ENCODE results near the gene ACTA1. TPM values are rescaled to one million over a fixed set of nuclear protein-coding genes. Genes with fewer than 3 reads are reported as not detected.

Gene ACTA1
- total RNA-seq, 1 experiment from 2014 or later = 0.80 TPM

DNA sequence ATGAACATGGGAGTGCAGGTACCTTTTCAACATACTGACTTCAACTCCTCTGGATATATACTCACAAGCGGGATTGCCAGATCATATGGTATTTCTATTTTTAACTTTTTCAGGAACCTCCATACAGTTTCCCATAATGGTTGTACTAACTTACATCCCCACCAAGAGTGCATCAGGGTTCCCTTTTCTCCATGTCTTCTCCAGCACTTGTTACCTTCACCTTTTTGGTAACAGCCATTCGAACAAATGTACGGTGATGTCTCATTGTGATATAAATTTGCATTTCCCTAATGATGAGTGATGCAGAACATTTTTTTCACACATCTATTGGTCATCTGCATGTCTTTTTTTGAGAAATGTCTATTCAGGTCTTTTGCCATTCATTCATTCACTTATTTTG lies 25.9 kb upstream of the ACTA1 start:
- no peaks in the 10 kb centered on the region for H3K27me3 ChIP-seq (ENCODE audit: low read length)
- no peaks in the 10 kb centered on the region for H3K9me2 ChIP-seq (replicated peaks; ENCODE audit: low read length)
- POLR2A ChIA-PET (ENCODE audit: unreplicated experiment) = no interaction called here
- CTCF ChIA-PET = no interaction called here
- H3K4me3 ChIP-seq (ENCODE audit: low read length) = no peak overlapping the region
- H3K4me1 ChIP-seq (ENCODE audit: insufficient read depth, low read length) = 0 out of 2 replicates have a peak, but pooled peaks cover 3% of the 10 kb centered on the region
- intact Hi-C loops (cut with micrococcal nuclease) = no loop called here
- DNase-seq (no peak), ATAC-seq (no peak)
- TF ChIP-seq, protein P1, sequence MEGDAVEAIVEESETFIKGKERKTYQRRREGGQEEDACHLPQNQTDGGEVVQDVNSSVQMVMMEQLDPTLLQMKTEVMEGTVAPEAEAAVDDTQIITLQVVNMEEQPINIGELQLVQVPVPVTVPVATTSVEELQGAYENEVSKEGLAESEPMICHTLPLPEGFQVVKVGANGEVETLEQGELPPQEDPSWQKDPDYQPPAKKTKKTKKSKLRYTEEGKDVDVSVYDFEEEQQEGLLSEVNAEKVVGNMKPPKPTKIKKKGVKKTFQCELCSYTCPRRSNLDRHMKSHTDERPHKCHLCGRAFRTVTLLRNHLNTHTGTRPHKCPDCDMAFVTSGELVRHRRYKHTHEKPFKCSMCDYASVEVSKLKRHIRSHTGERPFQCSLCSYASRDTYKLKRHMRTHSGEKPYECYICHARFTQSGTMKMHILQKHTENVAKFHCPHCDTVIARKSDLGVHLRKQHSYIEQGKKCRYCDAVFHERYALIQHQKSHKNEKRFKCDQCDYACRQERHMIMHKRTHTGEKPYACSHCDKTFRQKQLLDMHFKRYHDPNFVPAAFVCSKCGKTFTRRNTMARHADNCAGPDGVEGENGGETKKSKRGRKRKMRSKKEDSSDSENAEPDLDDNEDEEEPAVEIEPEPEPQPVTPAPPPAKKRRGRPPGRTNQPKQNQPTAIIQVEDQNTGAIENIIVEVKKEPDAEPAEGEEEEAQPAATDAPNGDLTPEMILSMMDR (conservative IDR thresholded peaks at IDR 0.05; ENCODE audit: low read depth, low read length) = no peak
- no peak for TF ChIP-seq EZH2 (IDR thresholded peaks at IDR 0.05; ENCODE audit: low read length, unreplicated experiment)
- TF ChIP-seq EZH2phosphoT487 (IDR thresholded peaks at IDR 0.05; ENCODE audit: borderline replicate concordance, low read length) = no peak
- no peak overlapping the region for H3K4me2 ChIP-seq (ENCODE audit: low read length)
- no peaks in the 10 kb centered on the region for H3K79me2 ChIP-seq (ENCODE audit: low read length)
- H3F3A ChIP-seq (ENCODE audit: low read length, unreplicated experiment) = no peaks in the 10 kb centered on the region
- BruUV-seq (replicated peaks) = no TSS peak
- no peak overlapping the region for H3K27ac ChIP-seq (ENCODE audit: low read length)
- H3K9me3 ChIP-seq (ENCODE audit: low read length) = no peaks in the 10 kb centered on the region
- H3K36me3 ChIP-seq (ENCODE audit: low read depth, low read length) = peaks cover 54% of the 10 kb centered on the region
- no peaks in the 10 kb centered on the region for H4K20me1 ChIP-seq (ENCODE audit: low read length)
- H2AFZ ChIP-seq (ENCODE audit: low read length) = no peak overlapping the region
- no peak overlapping the region for H3K9ac ChIP-seq (ENCODE audit: low read length)

DNA sequence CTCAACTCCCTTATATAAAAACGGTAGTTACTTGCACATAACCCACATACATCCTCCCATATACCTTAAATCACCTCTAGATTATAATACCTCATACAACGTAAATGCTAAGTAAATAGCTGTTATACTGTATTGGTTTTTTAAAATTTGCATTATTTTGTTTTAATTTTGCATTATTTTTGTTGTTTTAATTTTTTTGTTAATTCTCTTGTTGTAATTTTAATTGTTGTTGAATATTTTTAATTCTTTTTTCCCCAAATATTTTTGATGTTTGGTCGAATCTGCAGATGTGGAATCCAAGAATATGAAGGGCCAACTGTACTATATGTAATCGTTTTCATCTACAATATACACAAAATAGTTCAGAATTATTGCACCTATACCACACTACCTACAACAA lies 23.5 kb upstream of the ACTA1 start:
- Histone ChIP-seq H3K4me3 (ENCODE audit: low read length) (no peak overlapping the region), H3K79me2 (ENCODE audit: low read length) (no peaks in the 10 kb centered on the region), H4K20me1 (ENCODE audit: low read length) (no peaks in the 10 kb centered on the region), H3K9me3 (ENCODE audit: low read length) (no peaks in the 10 kb centered on the region), H3K9ac (ENCODE audit: low read length) (no peak overlapping the region), H3K27ac (ENCODE audit: low read length) (no peak overlapping the region), H2AFZ (ENCODE audit: low read length) (no peak overlapping the region), H3K9me2 (replicated peaks; ENCODE audit: low read length) (no peaks in the 10 kb centered on the region), H3F3A (ENCODE audit: low read length, unreplicated experiment) (no peaks in the 10 kb centered on the region), H3K4me1 (ENCODE audit: insufficient read depth, low read length) (0 out of 2 replicates have a peak, but pooled peaks cover 3% of the 10 kb centered on the region), H3K4me2 (ENCODE audit: low read length) (no peak overlapping the region), H3K27me3 (ENCODE audit: low read length) (no peaks in the 10 kb centered on the region), H3K36me3 (ENCODE audit: low read depth, low read length) (peaks cover 38% of the 10 kb centered on the region)
- intact Hi-C loops (cut with micrococcal nuclease) = no loop called here
- DNase-seq (no peak), ATAC-seq (no peak)
- CTCF ChIA-PET = no interaction called here
- TF ChIP-seq, protein P1 (conservative IDR thresholded peaks at IDR 0.05; ENCODE audit: low read depth, low read length) = no peak
- TF ChIP-seq EZH2phosphoT487 (IDR thresholded peaks at IDR 0.05; ENCODE audit: borderline replicate concordance, low read length) (no peak), EZH2 (IDR thresholded peaks at IDR 0.05; ENCODE audit: low read length, unreplicated experiment) (no peak)
- no TSS peak for BruUV-seq (replicated peaks)
- POLR2A ChIA-PET (ENCODE audit: unreplicated experiment) = no interaction called here

DNA sequence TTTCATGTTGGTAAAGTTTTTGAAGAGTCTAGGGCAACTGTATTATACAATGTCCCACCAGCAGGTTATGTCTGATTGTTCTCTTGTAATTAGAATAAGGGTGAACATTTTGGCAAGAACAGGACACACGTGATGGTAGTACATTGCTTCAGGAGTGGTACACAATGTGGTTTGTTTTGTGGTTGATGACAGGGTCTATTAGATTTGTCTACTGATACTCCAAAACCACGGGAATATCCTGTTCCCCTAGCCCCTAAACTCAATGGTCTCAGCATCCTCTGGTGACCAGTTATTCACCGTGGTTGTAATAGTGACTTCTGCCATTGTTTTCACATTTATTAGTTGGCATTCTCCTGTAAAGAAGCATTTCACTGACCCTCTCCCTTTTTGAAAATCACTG lies 22.1 kb upstream of the ACTA1 start:
- Histone ChIP-seq H3K9ac (ENCODE audit: low read length) (no peak overlapping the region), H4K20me1 (ENCODE audit: low read length) (no peaks in the 10 kb centered on the region), H3K9me2 (replicated peaks; ENCODE audit: low read length) (no peaks in the 10 kb centered on the region), H3K27ac (ENCODE audit: low read length) (no peak overlapping the region), H3K4me2 (ENCODE audit: low read length) (no peak overlapping the region), H3K79me2 (ENCODE audit: low read length) (no peaks in the 10 kb centered on the region), H3K36me3 (ENCODE audit: low read depth, low read length) (peaks cover 44% of the 10 kb centered on the region), H2AFZ (ENCODE audit: low read length) (no peak overlapping the region), H3K4me3 (ENCODE audit: low read length) (no peak overlapping the region), H3K4me1 (ENCODE audit: insufficient read depth, low read length) (0 out of 2 replicates have a peak, but pooled peaks cover 3% of the 10 kb centered on the region), H3K27me3 (ENCODE audit: low read length) (no peaks in the 10 kb centered on the region), H3K9me3 (ENCODE audit: low read length) (no peaks in the 10 kb centered on the region), H3F3A (ENCODE audit: low read length, unreplicated experiment) (no peaks in the 10 kb centered on the region)
- ChIA-PET POLR2A (ENCODE audit: unreplicated experiment) (no interaction called here), CTCF (no interaction called here)
- DNase-seq (peak; percentile 55), ATAC-seq (peak; percentile 18; the same call in 1 of the 2 replicates)
- BruUV-seq (replicated peaks) = no TSS peak
- no peak for TF ChIP-seq EZH2phosphoT487 (IDR thresholded peaks at IDR 0.05; ENCODE audit: borderline replicate concordance, low read length)
- TF ChIP-seq, protein P1 (conservative IDR thresholded peaks at IDR 0.05; ENCODE audit: low read depth, low read length) = no peak
- TF ChIP-seq EZH2 (IDR thresholded peaks at IDR 0.05; ENCODE audit: low read length, unreplicated experiment) = no peak
- intact Hi-C loops (cut with micrococcal nuclease) = no loop called here
